GM12872 (cell line): Measurements from ENCODE around the gene LMBR1L.
A peak's percentile ranks its signal among the peaks of the same experiment; 100 is the strongest.

ENCODE experiments used
- CTCF ChIP-seq: IDR thresholded peaks from 3 replicates; pipeline ENCODE4 v1.5.1; 2011; ENCODE audit warnings: low read depth, mild to moderate bottlenecking, low read length, moderate library complexity; ENCODE audit not compliant: insufficient read depth

The LMBR1L gene

GRCh38 chr12:49089821-49090773, 20.6 kb downstream of the LMBR1L start:
- TF ChIP-seq CTCF, result peak; percentile 46

- TF ChIP-seq CTCF, result 0 out of 3 replicates have a peak, but pooled peaks have one; percentile 2
These were observed 21.7 kb downstream of the LMBR1L start for GRCh38 chr12:49088932-49089330.

GRCh38 chr12:49088150-49088931, 22.3 kb downstream of the LMBR1L start:
- TF ChIP-seq CTCF, result peak; percentile 96

GRCh38 chr12:49086116-49086515, 24.5 kb downstream of the LMBR1L start:
- no peak for TF ChIP-seq CTCF

DNA sequence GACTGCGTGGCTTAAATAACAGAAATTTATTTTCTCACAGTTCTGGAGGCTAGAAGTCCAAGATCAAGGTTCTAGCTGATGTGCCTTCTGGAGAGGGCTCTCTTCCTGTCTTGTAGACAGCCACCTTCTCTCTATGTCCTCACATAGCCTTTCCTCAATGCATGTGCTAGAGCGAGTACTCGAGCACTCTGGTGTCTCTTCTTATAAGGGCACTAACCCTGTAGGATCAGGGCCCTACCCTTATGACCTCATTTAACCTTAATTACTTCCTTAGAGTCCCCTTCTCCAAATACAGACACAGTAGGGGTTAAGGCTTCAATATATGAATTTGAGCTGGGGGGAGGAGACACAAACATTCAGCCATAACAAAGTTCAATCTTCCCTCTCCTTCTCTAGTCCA, 26.2 kb downstream of the LMBR1L start:
- no peak for TF ChIP-seq CTCF

DNA sequence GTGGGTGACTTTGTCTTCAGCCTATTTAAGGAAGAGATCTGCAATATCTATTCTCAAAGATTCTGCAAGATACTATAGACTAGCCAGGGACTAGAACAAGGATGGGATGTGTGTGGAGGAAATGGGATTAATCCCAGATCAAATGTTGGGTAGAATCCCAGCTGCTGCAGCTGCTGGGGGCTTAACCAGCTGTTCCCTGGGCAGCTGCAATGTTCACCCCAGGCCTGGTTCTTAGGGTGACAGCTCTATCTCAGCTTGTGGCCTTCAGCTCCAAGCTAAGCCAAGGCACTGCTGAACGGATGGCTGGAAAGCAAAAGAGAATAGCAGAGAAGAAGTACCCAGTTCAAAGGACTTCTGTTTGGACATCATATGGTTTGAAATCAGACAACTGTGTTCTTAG, 30.9 kb downstream of the LMBR1L start:
- TF ChIP-seq CTCF, result no peak

- TF ChIP-seq CTCF, result no peak
These were observed 39.7 kb downstream of the LMBR1L start for GRCh38 chr12:49070971-49071370.
